NCI-H524 treated with DMSO at 0.1 percent for 48 hours (cell line): ENCODE data around the gene CYP46A1.

ENCODE experiments used
- DNase-seq: peaks from one replicate; lab custom pipeline; 2025; lab: John Stamatoyannopoulos, UW

Gene CYP46A1

GRCh38 chr14:99715266-99716000 lies 31.3 kb downstream of the CYP46A1 start:
- no peak for DNase-seq

- no peak for DNase-seq
Observed at GRCh38 chr14:99716091-99716849, 32.2 kb downstream of the CYP46A1 start.

- DNase-seq, result no peak
Observed at GRCh38 chr14:99716850-99717681, 33.0 kb downstream of the CYP46A1 start.

- DNase-seq, result no peak
Observed at GRCh38 chr14:99717682-99718013, 33.5 kb downstream of the CYP46A1 start.

GRCh38 chr14:99718031-99718810 lies 34.1 kb downstream of the CYP46A1 start:
- no peak for DNase-seq

GRCh38 chr14:99718811-99719192 lies 34.7 kb downstream of the CYP46A1 start:
- no peak for DNase-seq

- DNase-seq, result no peak
Observed at GRCh38 chr14:99720941-99721791, 37.1 kb downstream of the CYP46A1 start.

GRCh38 chr14:99721792-99722516 lies 37.9 kb downstream of the CYP46A1 start:
- DNase-seq, result no peak

- no peak for DNase-seq
Observed at GRCh38 chr14:99722741-99723140, 38.6 kb downstream of the CYP46A1 start.

- DNase-seq, result peak; percentile 93
Observed at GRCh38 chr14:99724196-99724891, 40.2 kb downstream of the CYP46A1 start.

GRCh38 chr14:99724939-99725773 lies 41.1 kb downstream of the CYP46A1 start:
- DNase-seq, result no peak

GRCh38 chr14:99725774-99726537 lies 41.9 kb downstream of the CYP46A1 start:
- no peak for DNase-seq

GRCh38 chr14:99726538-99727095 lies 42.5 kb downstream of the CYP46A1 start:
- no peak for DNase-seq

GRCh38 chr14:99727096-99727870 lies 43.2 kb downstream of the CYP46A1 start:
- no peak for DNase-seq

- DNase-seq, result no peak
Observed at GRCh38 chr14:99728231-99728920, 44.3 kb downstream of the CYP46A1 start.

- DNase-seq, result no peak
Observed at GRCh38 chr14:99728981-99729451, 44.9 kb downstream of the CYP46A1 start.
